Measurements from ENCODE around the gene LPIN1.

- TF ChIP-seq POLR2A (IDR thresholded peaks at IDR 0.05; ENCODE audit: extremely low read depth, insufficient read length): no peak
- TF ChIP-seq CTCF (IDR thresholded peaks at IDR 0.05; ENCODE audit: low read depth, low read length): no peak
These were observed 90.3 kb downstream of the LPIN1 start for GRCh38 chr2:11836647-11837219.

Measured in NB4 (cell line).